ENCODE measurements around the gene ABR. TPM values are rescaled to one million over a fixed set of nuclear protein-coding genes. Genes with fewer than 3 reads are reported as not detected.
"Not testable (repeated sequence)": the region's sequence is repeated elsewhere in the genome, so short reads cannot be mapped to it uniquely, and the experiment has no call there.

Gene ABR
- total RNA-seq, 1 experiment from 2014 or later, result 5.6 TPM

GRCh38 chr17:971861-972260 lies 207.9 kb downstream of the ABR start:
- not testable (repeated sequence) for H3K9me3 ChIP-seq (replicated peaks); H3K27me3 ChIP-seq; H3K36me3 ChIP-seq

GRCh38 chr17:970364-970763 lies 209.4 kb downstream of the ABR start:
- H3K4me1 ChIP-seq, result peaks cover 12% of the 10 kb centered on the region; the same call in 1 of the 2 replicates
- no peak for DNase-seq
- no peaks in the 10 kb centered on the region for H3K36me3 ChIP-seq
- H3K27ac ChIP-seq, result no peak overlapping the region
- H3K4me3 ChIP-seq, result no peak overlapping the region
- H3K27me3 ChIP-seq, result no peaks in the 10 kb centered on the region
- no peaks in the 10 kb centered on the region for H3K9me3 ChIP-seq (replicated peaks)

More at GRCh38 chr17:971861-972260, 207.9 kb downstream of the ABR start:
- DNase-seq, result peak; percentile 55 to 63
- H3K27ac ChIP-seq, result peak overlapping the region; percentile 28; the same call in 1 of the 2 replicates
- H3K4me1 ChIP-seq, result peaks cover 12% of the 10 kb centered on the region; the same call in 1 of the 2 replicates
- not testable (repeated sequence) for H3K4me3 ChIP-seq

GRCh38 chr17:969811-970355 lies 209.9 kb downstream of the ABR start:
- Histone ChIP-seq H3K9me3 (replicated peaks) (no peaks in the 10 kb centered on the region), H3K4me3 (peak overlapping the region; percentile 40), H3K36me3 (no peaks in the 10 kb centered on the region), H3K27ac (peak overlapping the region; percentile 47), H3K4me1 (peaks cover 12% of the 10 kb centered on the region; the same call in 1 of the 2 replicates), H3K27me3 (no peaks in the 10 kb centered on the region)
- DNase-seq, result no peak

- H3K4me3 ChIP-seq, result peak overlapping the region; percentile 40
- peaks cover 17% of the 10 kb centered on the region; the same call in 1 of the 2 replicates for H3K4me1 ChIP-seq
- no peaks in the 10 kb centered on the region for H3K27me3 ChIP-seq
- peak; percentile 40 to 56 for DNase-seq
- no peaks in the 10 kb centered on the region for H3K36me3 ChIP-seq
- H3K27ac ChIP-seq, result peak overlapping the region; percentile 47
- no peaks in the 10 kb centered on the region for H3K9me3 ChIP-seq (replicated peaks)
Observed at GRCh38 chr17:968812-969730, 210.7 kb downstream of the ABR start.

- Histone ChIP-seq H3K36me3 (no peaks in the 10 kb centered on the region), H3K27me3 (no peaks in the 10 kb centered on the region), H3K27ac (no peak overlapping the region), H3K9me3 (replicated peaks) (no peaks in the 10 kb centered on the region), H3K4me3 (no peak overlapping the region), H3K4me1 (peaks cover 20% of the 10 kb centered on the region; the same call in 1 of the 2 replicates)
- DNase-seq, result no peak
Observed at GRCh38 chr17:967122-967521, 212.7 kb downstream of the ABR start.

GRCh38 chr17:965311-965989 lies 214.3 kb downstream of the ABR start:
- Histone ChIP-seq H3K4me1 (peaks cover 20% of the 10 kb centered on the region; the same call in 1 of the 2 replicates), H3K27ac (peak overlapping the region; percentile 46), H3K36me3 (no peaks in the 10 kb centered on the region), H3K27me3 (no peaks in the 10 kb centered on the region), H3K4me3 (peak overlapping the region; percentile 16), H3K9me3 (replicated peaks) (no peaks in the 10 kb centered on the region)
- no peak for DNase-seq

GRCh38 chr17:964876-965275 lies 214.9 kb downstream of the ABR start:
- Histone ChIP-seq H3K27me3 (no peaks in the 10 kb centered on the region), H3K4me3 (peak overlapping the region; percentile 16), H3K4me1 (peaks cover 20% of the 10 kb centered on the region; the same call in 1 of the 2 replicates), H3K9me3 (replicated peaks) (no peaks in the 10 kb centered on the region), H3K36me3 (no peaks in the 10 kb centered on the region), H3K27ac (peak overlapping the region; percentile 46)
- peak; percentile 62 to 72 for DNase-seq

GRCh38 chr17:962670-963069 lies 217.1 kb downstream of the ABR start:
- no peaks in the 10 kb centered on the region for H3K27me3 ChIP-seq

GRCh38 chr17:962166-962565 lies 217.6 kb downstream of the ABR start:
- Histone ChIP-seq H3K27ac (no peak overlapping the region), H3K36me3 (no peaks in the 10 kb centered on the region), H3K9me3 (replicated peaks) (no peaks in the 10 kb centered on the region), H3K4me3 (no peak overlapping the region), H3K4me1 (peaks cover 13% of the 10 kb centered on the region), H3K27me3 (no peaks in the 10 kb centered on the region)
- DNase-seq, result no peak

More at GRCh38 chr17:962670-963069, 217.1 kb downstream of the ABR start:
- H3K36me3 ChIP-seq, result no peaks in the 10 kb centered on the region
- peaks cover 13% of the 10 kb centered on the region for H3K4me1 ChIP-seq
- DNase-seq, result no peak
- H3K9me3 ChIP-seq (replicated peaks), result no peaks in the 10 kb centered on the region
- no peak overlapping the region for H3K4me3 ChIP-seq
- H3K27ac ChIP-seq, result no peak overlapping the region

GRCh38 chr17:958712-959451 lies 220.9 kb downstream of the ABR start:
- Histone ChIP-seq H3K4me3 (no peak overlapping the region), H3K4me1 (peaks cover 6% of the 10 kb centered on the region), H3K9me3 (replicated peaks) (no peaks in the 10 kb centered on the region), H3K27me3 (no peaks in the 10 kb centered on the region), H3K27ac (no peak overlapping the region), H3K36me3 (no peaks in the 10 kb centered on the region)
- DNase-seq, result no peak

- H3K9me3 ChIP-seq (replicated peaks), result no peaks in the 10 kb centered on the region
- peaks cover 5% of the 10 kb centered on the region for H3K4me1 ChIP-seq
- no peak overlapping the region for H3K4me3 ChIP-seq
- no peaks in the 10 kb centered on the region for H3K27me3 ChIP-seq
- no peak overlapping the region for H3K27ac ChIP-seq
- no peak for DNase-seq
- no peaks in the 10 kb centered on the region for H3K36me3 ChIP-seq
Observed at GRCh38 chr17:957856-958421, 221.8 kb downstream of the ABR start.

- no peak for DNase-seq
- Histone ChIP-seq H3K36me3 (no peaks in the 10 kb centered on the region), H3K27me3 (no peaks in the 10 kb centered on the region), H3K4me3 (no peak overlapping the region), H3K4me1 (peaks cover 5% of the 10 kb centered on the region), H3K9me3 (replicated peaks) (no peaks in the 10 kb centered on the region), H3K27ac (no peak overlapping the region)
Observed at GRCh38 chr17:956905-957304, 222.9 kb downstream of the ABR start.

- H3K4me1 ChIP-seq, result peaks cover 14% of the 10 kb centered on the region
- peak overlapping the region; percentile 15; the same call in 1 of the 2 replicates for H3K27ac ChIP-seq
- H3K9me3 ChIP-seq (replicated peaks), result no peaks in the 10 kb centered on the region
- H3K4me3 ChIP-seq, result no peak overlapping the region
- no peaks in the 10 kb centered on the region for H3K27me3 ChIP-seq
- no peaks in the 10 kb centered on the region for H3K36me3 ChIP-seq
- peak; percentile 51 to 57 for DNase-seq
Observed at GRCh38 chr17:954431-955164, 225.2 kb downstream of the ABR start.

Measured in SJCRH30 (cell line).